ENCODE results near the gene PARL. TPM values are rescaled to one million over a fixed set of nuclear protein-coding genes. Genes with fewer than 3 reads are reported as not detected.

Gene PARL
- total and polyA plus RNA-seq, 11 donors: 37.9 to 86.9 (median 53.8) TPM

DNA sequence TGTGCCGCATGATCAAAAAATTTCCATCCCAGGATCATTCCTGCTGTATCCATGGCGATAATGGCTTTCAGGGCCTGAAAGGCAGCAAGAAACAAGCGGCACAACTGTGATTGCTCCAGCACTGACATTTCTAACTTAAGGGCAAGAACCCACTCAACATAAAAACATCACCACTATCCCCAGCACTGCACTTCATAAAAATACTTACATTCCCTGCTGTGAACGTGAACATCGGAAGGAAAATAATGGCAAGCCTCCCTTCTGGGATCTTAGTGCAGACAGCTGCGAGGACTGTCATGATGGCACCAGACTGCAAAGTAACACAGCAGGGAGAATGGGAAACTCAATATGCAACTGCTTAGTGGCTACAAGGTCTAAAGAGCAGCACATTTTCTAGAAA, 51.2 kb downstream of the PARL start:
- TF ChIP-seq POLR2A (IDR thresholded peaks at IDR 0.05) (no peak), CTCF (IDR thresholded peaks at IDR 0.05) (no peak)
- H3K9me3 ChIP-seq: no peaks in the 10 kb centered on the region
- DNase-seq: no peak
- no peak for ATAC-seq
- no peaks in the 10 kb centered on the region for H3K27me3 ChIP-seq
- intact Hi-C loops (cut with DNase I): no loop called here
- peaks cover 0 to 6% (median 0%) of the 10 kb centered on the region in 12 donors for H3K4me1 ChIP-seq
- H3K36me3 ChIP-seq: peaks cover 0 to 97% (median 76%) of the 10 kb centered on the region in 9 donors
- no peak overlapping the region for H3K27ac ChIP-seq
- 96 to 97% (median 97%) methylated on average over 6 of the region's 6 CpGs for WGBS, 4 donors
- no peak overlapping the region for H3K4me3 ChIP-seq

DNA sequence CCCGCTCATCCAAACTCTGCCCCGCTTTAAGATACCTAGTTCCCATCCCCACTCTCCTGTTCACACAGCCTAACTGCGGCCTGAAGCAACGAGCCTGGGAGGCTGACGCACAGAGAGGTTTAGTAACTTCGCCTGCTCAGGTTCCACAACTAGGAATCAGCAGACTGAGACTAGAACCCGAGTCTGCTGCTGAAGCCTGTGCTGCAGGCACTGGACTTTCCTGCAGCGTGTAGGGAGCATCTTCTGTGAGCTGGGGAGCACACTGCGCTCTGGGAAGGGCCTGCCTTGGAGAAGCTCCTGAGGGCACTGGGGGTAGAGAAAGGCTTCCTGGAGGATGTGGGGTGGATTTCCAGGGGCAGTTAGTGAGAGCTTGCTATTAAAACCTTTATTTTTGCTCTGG, 54.5 kb downstream of the PARL start:
- Histone ChIP-seq H3K27ac (no peak overlapping the region), H3K9me3 (no peaks in the 10 kb centered on the region), H3K4me1 (peaks cover 0 to 19% (median 5%) of the 10 kb centered on the region in 12 donors), H3K27me3 (no peaks in the 10 kb centered on the region), H3K4me3 (no peak overlapping the region), H3K36me3 (peaks cover 0 to 72% (median 59%) of the 10 kb centered on the region in 9 donors)
- TF ChIP-seq CTCF (IDR thresholded peaks at IDR 0.05): no peak
- no peak for TF ChIP-seq POLR2A (IDR thresholded peaks at IDR 0.05)
- 87 to 98% (median 97%) methylated on average over 9 of the region's 9 CpGs for WGBS, 4 donors
- intact Hi-C loops (cut with DNase I): no loop called here
- DNase-seq (no peak), ATAC-seq (no peak)

- Histone ChIP-seq H3K27me3 (no peaks in the 10 kb centered on the region), H3K36me3 (peaks cover 0 to 67% (median 58%) of the 10 kb centered on the region in 9 donors), H3K9me3 (no peaks in the 10 kb centered on the region), H3K4me1 (peaks cover 0 to 25% (median 10%) of the 10 kb centered on the region in 12 donors), H3K4me3 (no peak overlapping the region), H3K27ac (no peak overlapping the region)
- DNase-seq: no peak
- intact Hi-C loops (cut with DNase I): loop anchor here in 1 of 10 donors (5.0 kb wide), 1 partner anchor 53 kb away; the partner anchor contains the start of gene PARL
- ATAC-seq: no peak
- TF ChIP-seq POLR2A (IDR thresholded peaks at IDR 0.05) (no peak), CTCF (IDR thresholded peaks at IDR 0.05) (no peak)
- 89 to 97% (median 92%) methylated on average over 9 of the region's 9 CpGs for WGBS, 4 donors
Observed at GRCh38 chr3:183829466-183829865, 55.2 kb downstream of the PARL start.

DNA sequence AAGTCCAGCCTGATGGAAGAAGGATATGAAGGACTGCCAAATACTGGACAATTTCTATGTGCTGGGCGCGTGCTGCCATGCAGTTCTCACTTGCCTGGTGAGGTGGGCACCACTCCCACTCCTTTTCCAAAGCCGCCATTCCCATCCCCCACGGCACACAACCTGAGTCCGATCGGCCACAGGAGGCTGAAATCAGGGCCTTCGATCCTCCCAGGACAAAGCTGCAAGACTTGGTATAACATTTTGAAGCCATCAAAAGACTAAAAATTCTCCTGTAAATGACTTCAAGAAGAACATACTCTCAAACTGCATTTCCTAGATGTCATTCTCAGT, 56.2 kb downstream of the PARL start:
- Histone ChIP-seq H3K27ac (no peak overlapping the region), H3K27me3 (no peaks in the 10 kb centered on the region), H3K4me3 (no peak overlapping the region), H3K4me1 (peaks cover 0 to 31% (median 13%) of the 10 kb centered on the region in 12 donors), H3K9me3 (no peaks in the 10 kb centered on the region), H3K36me3 (peaks cover 0 to 58% (median 48%) of the 10 kb centered on the region in 9 donors)
- no peak for TF ChIP-seq CTCF (IDR thresholded peaks at IDR 0.05)
- no peak for TF ChIP-seq POLR2A (IDR thresholded peaks at IDR 0.05)
- DNase-seq: no peak
- WGBS, 4 donors: 83 to 93% (median 92%) methylated on average over 7 of the region's 7 CpGs
- no peak for ATAC-seq
- intact Hi-C loops (cut with DNase I): loop anchor here in 1 of 10 donors (5.0 kb wide), 1 partner anchor 54 kb away; the partner anchor contains the start of gene PARL

All from heart left ventricle (tissue), 16 donors.